GM12864 (cell line): ENCODE results near the gene ADAM8.
"Not testable (repeated sequence)": the region's sequence is repeated elsewhere in the genome, so short reads cannot be mapped to it uniquely, and the experiment has no call there.

Source experiments
- DNase-seq: peaks from one replicate; pipeline ENCODE4 v3.0.0-alpha.2; 2011; ENCODE audit warnings: low read depth
- H3K4me3 ChIP-seq: 2 replicates; pipeline ENCODE4 v1.5.1; 2011; ENCODE audit warnings: mild to moderate bottlenecking, low read depth, low read length, control low read depth
- TF ChIP-seq, protein P1 (sequence below): IDR thresholded peaks from 2 replicates; pipeline ENCODE4 v1.5.1; 2011; ENCODE audit warnings: low read depth, mild to moderate bottlenecking, moderate library complexity, low read length, control low read depth, inconsistent platforms; ENCODE audit errors: missing control alignments

Gene ADAM8

DNA sequence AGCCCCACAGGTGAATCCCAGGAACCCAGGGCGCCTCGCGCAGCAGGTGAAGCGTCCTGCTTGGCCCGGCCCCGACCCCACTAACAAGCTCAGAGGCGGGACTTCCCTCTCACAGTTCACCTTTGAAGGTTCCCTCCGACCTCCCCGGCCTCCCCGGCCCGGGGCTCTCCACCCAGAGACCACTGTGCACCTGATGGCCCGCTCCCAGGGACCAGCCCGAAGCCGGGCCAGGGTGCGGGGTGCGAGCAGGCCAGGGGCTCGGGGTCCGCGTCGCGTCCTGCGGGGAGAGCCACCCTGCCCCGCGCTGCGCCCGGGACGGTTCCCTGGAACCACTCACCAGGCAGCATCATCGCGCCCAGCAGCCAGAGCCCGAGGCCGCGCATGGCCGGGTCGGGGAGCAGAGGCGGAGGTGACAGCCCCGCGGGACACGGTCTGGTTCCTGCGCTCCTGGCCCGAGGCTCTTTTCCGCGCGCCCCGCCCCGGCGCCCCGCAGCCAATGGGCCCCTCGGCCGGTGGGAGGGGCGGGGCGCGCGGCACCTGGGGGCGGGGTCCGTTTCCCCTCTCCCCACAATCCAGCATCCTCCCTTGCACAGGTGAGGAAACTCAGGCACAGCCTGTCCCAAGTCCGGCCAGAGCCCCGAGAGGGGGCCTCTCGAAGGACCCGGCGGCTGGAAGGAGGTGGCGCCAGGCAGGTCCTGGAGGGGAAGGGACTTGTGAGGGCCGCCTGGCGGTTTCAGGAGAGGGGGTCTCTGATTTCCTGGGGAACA is at the start of gene ADAM8:
ADAM8 (minus strand) TSS at position 434 of the 767 bp plus-strand sequence; CDS start at position 383, 51 bp downstream.
- TF ChIP-seq, protein P1, sequence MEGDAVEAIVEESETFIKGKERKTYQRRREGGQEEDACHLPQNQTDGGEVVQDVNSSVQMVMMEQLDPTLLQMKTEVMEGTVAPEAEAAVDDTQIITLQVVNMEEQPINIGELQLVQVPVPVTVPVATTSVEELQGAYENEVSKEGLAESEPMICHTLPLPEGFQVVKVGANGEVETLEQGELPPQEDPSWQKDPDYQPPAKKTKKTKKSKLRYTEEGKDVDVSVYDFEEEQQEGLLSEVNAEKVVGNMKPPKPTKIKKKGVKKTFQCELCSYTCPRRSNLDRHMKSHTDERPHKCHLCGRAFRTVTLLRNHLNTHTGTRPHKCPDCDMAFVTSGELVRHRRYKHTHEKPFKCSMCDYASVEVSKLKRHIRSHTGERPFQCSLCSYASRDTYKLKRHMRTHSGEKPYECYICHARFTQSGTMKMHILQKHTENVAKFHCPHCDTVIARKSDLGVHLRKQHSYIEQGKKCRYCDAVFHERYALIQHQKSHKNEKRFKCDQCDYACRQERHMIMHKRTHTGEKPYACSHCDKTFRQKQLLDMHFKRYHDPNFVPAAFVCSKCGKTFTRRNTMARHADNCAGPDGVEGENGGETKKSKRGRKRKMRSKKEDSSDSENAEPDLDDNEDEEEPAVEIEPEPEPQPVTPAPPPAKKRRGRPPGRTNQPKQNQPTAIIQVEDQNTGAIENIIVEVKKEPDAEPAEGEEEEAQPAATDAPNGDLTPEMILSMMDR = no peak
- H3K4me3 ChIP-seq = peak within 1 kb of the TSS; percentile 92
- DNase-seq = no peak

DNA sequence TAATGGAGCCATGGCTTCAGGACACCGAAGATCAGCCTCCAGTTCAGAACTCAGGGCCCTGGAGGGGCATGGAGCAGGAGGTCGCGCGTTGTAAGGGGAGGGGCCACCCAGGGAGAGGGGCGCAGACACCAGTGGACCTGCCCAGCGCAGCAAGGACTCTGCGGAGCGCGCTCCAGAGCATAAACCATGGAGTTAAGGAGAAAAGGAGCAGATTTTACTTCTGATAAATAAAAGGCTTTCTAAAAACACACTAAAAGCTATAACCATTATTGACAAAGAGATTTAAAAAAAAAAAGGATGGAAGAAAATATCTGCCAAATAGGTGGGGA is 49.5 kb upstream of the ADAM8 start:
- TF ChIP-seq, protein P1 = no peak
- no peak overlapping the region for H3K4me3 ChIP-seq
- no peak for DNase-seq

DNA sequence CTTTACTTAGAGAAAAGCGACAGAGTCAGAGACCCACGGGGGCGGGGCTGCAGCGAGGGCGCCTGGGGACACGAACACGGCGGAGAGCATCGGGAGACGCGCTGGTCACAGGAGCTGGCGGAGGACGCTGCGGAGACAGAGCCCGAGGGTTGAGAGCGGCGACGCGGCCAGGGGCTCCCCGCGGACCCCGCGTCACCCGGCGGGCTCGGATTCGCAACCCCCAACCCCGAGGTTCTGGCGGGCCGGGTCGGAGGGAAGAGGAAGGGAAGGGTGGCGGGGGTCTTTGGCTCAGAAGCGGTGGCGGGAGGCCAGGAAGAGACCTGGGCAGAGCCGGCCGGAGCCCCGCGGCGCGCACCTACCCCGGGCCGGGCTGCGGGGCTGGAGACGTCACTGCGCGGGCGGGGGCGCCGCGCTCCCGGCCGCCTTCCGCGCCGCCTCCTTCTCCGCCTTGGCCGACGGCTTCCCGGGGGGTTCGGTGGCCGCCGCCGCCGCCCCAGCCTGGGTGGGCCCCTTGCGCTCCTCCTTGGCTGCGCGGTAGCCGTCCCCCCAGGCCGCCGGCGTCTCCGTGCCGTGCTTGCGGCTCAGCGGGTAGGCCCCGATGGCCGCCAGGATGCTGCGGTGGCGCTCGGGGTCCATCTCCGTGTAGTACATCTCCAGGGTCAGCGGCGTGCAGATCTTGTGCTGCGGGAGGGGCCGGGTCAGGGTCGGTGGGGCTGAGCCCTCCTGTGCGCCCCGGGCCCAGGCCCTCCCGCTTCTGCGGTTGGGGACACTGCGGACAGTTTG is 49.0 kb upstream of the ADAM8 start:
- no peak for DNase-seq
- no peak overlapping the region for H3K4me3 ChIP-seq
- TF ChIP-seq, protein P1 = no peak

DNA sequence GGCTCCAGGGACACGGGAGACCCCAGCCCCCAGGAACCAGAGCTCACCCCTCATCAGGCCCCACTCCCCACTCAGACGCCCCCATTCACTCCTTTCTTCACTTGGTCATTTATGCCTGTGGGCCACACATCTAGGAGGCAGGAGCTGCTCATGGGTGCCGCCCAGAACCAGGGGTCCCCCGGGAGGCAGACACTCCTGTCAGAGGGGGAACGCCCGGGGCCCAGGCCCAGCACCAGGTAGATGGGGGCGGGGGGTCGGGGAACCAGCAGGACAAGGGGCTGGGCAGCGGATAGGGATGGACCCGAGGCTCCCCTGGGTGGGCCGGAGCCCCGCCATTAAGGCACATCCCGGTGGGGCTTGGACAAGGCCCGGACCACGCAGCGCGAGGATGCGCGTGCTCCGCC is 48.2 kb upstream of the ADAM8 start:
- TF ChIP-seq, protein P1 = no peak
- no peak overlapping the region for H3K4me3 ChIP-seq
- no peak for DNase-seq

DNA sequence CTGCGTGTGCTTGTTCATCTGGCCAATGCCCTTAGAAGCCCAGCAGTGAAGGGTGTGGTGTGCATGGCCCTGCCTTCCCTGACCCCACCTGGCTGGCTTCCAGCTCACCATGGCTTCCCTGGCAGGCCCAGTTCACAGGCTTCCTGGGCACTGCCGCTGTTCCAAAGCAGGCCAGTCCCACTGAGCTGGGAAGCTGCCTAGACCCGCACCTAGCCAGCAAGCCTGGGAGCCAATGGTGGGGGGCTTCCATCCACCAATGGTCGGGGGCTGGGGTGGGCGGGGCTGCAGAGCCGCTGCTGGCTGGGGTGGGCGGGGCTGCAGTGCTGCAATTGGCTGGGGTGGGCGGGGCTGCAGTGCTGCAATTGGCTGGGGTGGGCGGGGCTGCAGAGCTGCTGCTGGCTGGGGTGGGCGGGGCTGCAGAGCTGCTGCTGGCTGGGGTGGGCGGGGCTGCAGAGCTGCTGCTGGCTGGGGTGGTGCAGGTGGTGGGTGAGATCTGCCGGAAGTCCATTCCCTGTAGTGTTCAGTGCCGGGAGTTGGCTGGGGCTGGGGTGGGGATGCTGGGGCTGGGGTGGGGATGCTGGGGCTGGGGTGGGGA is 47.6 kb upstream of the ADAM8 start:
- no peak overlapping the region for H3K4me3 ChIP-seq
- TF ChIP-seq, protein P1 = no peak
- no peak for DNase-seq

DNA sequence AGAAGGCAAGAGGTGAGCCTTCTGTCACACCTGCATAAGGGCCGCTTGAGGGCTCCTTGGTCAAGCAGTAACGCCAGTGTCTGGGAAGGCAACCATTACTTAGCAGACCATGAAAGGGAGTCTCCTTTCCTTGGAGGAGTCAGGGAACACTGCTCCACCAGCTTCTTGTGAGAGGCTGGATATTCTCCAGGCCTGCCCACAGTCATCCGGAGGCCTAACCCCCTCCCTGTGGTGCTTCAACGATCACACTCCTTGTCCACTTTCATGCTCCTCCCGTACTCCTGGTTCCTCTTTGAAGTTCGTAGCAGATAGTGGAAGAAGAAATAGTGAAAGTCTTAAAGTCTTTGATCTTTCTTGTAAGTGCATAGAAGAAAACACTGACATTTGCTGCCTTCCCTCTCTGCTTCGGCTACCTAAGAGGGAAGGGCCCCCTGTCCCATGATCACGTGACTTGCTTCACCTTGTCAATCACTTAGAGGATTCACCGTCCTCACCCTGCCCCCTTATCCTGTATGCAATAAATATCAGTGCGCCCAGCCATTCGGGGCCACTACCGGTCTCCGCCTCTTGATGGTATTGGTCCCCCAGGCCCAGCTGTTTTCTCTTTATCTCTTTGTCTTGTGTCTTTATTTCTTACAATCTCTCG is 45.5 kb upstream of the ADAM8 start:
- not testable (repeated sequence) for DNase-seq, H3K4me3 ChIP-seq

DNA sequence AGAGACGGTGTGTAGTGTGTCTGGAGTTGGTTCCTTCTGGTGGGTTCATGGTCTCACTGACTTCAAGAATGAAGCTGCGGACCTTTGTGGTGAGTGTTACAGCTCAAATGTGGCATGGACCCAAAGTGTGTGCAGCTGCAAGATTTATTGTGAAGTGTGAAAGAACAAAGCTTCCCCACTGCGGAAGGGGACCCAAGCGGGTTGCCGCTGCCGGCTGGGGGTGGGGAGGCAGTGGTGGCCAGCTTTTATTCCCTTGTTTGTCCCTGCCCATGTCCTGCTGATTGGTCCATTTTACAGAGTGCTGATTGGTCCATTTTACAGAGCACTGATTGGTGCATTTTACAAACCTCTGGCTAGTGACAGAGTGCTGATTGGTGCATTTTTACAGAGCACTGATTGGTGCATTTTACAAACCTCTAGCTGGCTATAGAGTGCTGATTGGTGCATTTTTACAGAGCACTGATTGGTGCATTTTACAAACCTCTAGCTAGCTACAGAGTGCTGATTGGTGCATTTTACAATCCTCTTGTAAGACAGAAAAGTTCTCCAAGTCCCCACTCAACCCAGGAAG is 44.3 kb upstream of the ADAM8 start:
- DNase-seq, H3K4me3 ChIP-seq: not testable (repeated sequence)
